Testis (tissue), 2 donors: ENCODE measurements around the gene CYP4F3.

Source experiments
- CTCF ChIP-seq, 3 experiments: fragments of 450-650 bp in 2 of 3; fragments of 200-600 bp in 1 of 3; sonication (generic) in 1 of 3; IDR thresholded peaks; one replicate each; pipeline ENCODE4 v1.5.1; 2016 to 2019; ENCODE audit warnings: antibody characterized with exemption in 3 of 3, mild to moderate bottlenecking in 2 of 3, moderate library complexity in 1 of 3
- POLR2A ChIP-seq: fragments of 450-650 bp; IDR thresholded peaks from one replicate; pipeline ENCODE4 v1.6.1; 2017; ENCODE audit warnings: antibody characterized with exemption, mild to moderate bottlenecking, moderate library complexity

GRCh38 chr19:15684828-15685227 lies 44.1 kb downstream of the CYP4F3 start:
- TF ChIP-seq CTCF (IDR thresholded peaks at IDR 0.05) = no peak
- TF ChIP-seq POLR2A = no peak
